A673 (cell line): Measurements from ENCODE around the gene RAPGEF3. TPM values are rescaled to one million over a fixed set of nuclear protein-coding genes. Genes with fewer than 3 reads are reported as not detected.

Experiments used
- BruUV-seq: library from RNA; stranded (reverse); fragments of 400-500 nt; replicated peaks from 2 replicates; lab custom pipeline; 2021; lab: Mats Ljungman, UMichigan
- CTCF ChIA-PET: fragments of 300-600 bp; sonication (Branson Sonifier 250); formaldehyde crosslinking; loops from one replicate; lab custom pipeline; 2022; ENCODE audit warnings: antibody characterized with exemption; lab: Charles Lee
- POLR2A ChIA-PET: fragments of 300-600 bp; sonication (Branson Sonifier 250); formaldehyde crosslinking; loops from one replicate; lab custom pipeline; 2022; ENCODE audit warnings: antibody characterized with exemption; ENCODE audit not compliant: low non-redundant PET; lab: Charles Lee
- DNase-seq: peaks from one replicate; pipeline ENCODE4 v3.0.0-alpha.2; 2015; ENCODE audit warnings: low spot score
- H3K27ac ChIP-seq: fragments of 200-600 bp; sonication (generic); 2 replicates; pipeline ENCODE4 v1.5.1; 2016; ENCODE audit warnings: mixed run types, low read depth, mild to moderate bottlenecking, mixed read lengths, antibody characterized with exemption, low read length; ENCODE audit not compliant: poor library complexity, severe bottlenecking
- H3K27me3 ChIP-seq: fragments of 200-600 bp; sonication (generic); replicated peaks from 2 replicates; pipeline ENCODE4 v1.6.1; 2017; ENCODE audit warnings: mixed run types, low read depth, mild to moderate bottlenecking, mixed read lengths, antibody characterized with exemption, low read length; ENCODE audit not compliant: insufficient read depth, poor library complexity
- H3K36me3 ChIP-seq: fragments of 200-600 bp; sonication (generic); 2 replicates; pipeline ENCODE4 v1.6.1; 2016; ENCODE audit warnings: mixed run types, mild to moderate bottlenecking, mixed read lengths, antibody characterized with exemption, low read length; ENCODE audit not compliant: insufficient read depth, poor library complexity, severe bottlenecking
- H3K4me1 ChIP-seq: fragments of 200-600 bp; sonication (generic); 2 replicates; pipeline ENCODE4 v1.6.1; 2017; ENCODE audit warnings: mixed run types, mild to moderate bottlenecking, mixed read lengths, antibody characterized with exemption, low read length; ENCODE audit not compliant: insufficient read depth, poor library complexity, severe bottlenecking
- H3K4me3 ChIP-seq: fragments of 200-600 bp; sonication (generic); 2 replicates; pipeline ENCODE4 v1.5.1; 2016; ENCODE audit warnings: low read depth, mixed run types, mild to moderate bottlenecking, mixed read lengths, low read length; ENCODE audit not compliant: poor library complexity, severe bottlenecking
- H3K9me3 ChIP-seq: fragments of 200-600 bp; sonication (generic); 2 replicates; pipeline ENCODE4 v1.6.1; 2016; ENCODE audit warnings: mixed run types, low read depth, mild to moderate bottlenecking, mixed read lengths, antibody characterized with exemption, low read length; ENCODE audit not compliant: poor library complexity, severe bottlenecking
- EZH2 ChIP-seq: fragments of 200-600 bp; sonication (generic); IDR thresholded peaks from 2 replicates; pipeline ENCODE4 v1.6.1; 2017; ENCODE audit warnings: borderline replicate concordance, low read depth, mild to moderate bottlenecking, mixed read lengths, antibody characterized with exemption, low read length; ENCODE audit not compliant: poor library complexity, severe bottlenecking
- intact Hi-C: fragments of 100-400 bp; cut with micrococcal nuclease; formaldehyde crosslinking; loops from one replicate; pipeline ENCODE4 v1.10.0; 2022; ENCODE audit not compliant: unreplicated experiment
- total RNA-seq: library from RNA; stranded (reverse); gene quantifications from 2 replicates; pipeline ENCODE4 v1.2.3, GENCODE V29; 2021
- TF ChIP-seq, protein P1 (sequence below): fragments of 300-800, 200-600 bp; sonication (generic); conservative IDR thresholded peaks from 2 replicates; pipeline ENCODE4 v1.5.1; 2017; ENCODE audit warnings: low read depth, mild to moderate bottlenecking, antibody characterized with exemption, low read length, moderate library complexity, mixed read lengths

RAPGEF3 gene
- total RNA-seq, 1 experiment from 2014 or later: 4.3 TPM

DNA sequence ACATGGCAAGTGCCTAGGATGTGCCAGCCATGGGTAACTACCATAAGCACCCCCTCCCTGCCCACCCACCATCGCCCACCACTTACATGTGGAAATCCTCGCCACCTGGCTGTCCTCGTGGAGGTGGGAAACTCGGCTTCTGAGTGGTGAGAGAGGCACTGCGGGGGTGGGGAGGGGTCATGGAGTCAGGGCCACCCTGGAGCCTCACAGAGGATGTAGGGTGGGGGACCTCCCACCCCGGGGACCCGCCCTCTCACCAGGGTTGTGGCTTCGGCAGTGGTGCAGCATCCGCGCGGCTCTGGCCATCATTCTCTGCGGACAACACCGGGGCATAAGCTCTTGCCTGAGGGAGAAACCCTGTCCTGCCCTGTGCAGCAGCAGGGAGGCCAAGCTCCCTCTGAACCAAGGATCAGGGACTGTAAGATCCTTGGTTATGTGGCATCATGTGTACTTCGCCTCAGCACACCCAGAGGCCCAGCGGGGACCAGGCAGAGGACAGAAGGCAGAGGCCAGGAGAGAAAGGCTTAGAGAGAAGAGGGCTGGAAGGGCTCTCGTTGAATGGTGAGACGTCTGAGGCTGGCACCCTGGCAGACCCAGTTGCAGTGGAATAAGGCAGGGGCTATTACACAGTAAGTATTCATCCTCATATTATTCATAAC is 20.6 kb downstream of the RAPGEF3 start:
- no TSS peak for BruUV-seq
- H3K4me3 ChIP-seq: no peak overlapping the region
- ChIA-PET POLR2A (no interaction called here), CTCF (no interaction called here)
- no peaks in the 10 kb centered on the region for H3K36me3 ChIP-seq
- H3K27ac ChIP-seq: peak overlapping the region; percentile 16
- TF ChIP-seq, protein P1, sequence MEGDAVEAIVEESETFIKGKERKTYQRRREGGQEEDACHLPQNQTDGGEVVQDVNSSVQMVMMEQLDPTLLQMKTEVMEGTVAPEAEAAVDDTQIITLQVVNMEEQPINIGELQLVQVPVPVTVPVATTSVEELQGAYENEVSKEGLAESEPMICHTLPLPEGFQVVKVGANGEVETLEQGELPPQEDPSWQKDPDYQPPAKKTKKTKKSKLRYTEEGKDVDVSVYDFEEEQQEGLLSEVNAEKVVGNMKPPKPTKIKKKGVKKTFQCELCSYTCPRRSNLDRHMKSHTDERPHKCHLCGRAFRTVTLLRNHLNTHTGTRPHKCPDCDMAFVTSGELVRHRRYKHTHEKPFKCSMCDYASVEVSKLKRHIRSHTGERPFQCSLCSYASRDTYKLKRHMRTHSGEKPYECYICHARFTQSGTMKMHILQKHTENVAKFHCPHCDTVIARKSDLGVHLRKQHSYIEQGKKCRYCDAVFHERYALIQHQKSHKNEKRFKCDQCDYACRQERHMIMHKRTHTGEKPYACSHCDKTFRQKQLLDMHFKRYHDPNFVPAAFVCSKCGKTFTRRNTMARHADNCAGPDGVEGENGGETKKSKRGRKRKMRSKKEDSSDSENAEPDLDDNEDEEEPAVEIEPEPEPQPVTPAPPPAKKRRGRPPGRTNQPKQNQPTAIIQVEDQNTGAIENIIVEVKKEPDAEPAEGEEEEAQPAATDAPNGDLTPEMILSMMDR: no peak
- TF ChIP-seq EZH2: no peak
- no peaks in the 10 kb centered on the region for H3K27me3 ChIP-seq
- H3K9me3 ChIP-seq: no peaks in the 10 kb centered on the region
- H3K4me1 ChIP-seq: peaks cover 37% of the 10 kb centered on the region
- intact Hi-C loops: no loop called here
- no peak for DNase-seq

DNA sequence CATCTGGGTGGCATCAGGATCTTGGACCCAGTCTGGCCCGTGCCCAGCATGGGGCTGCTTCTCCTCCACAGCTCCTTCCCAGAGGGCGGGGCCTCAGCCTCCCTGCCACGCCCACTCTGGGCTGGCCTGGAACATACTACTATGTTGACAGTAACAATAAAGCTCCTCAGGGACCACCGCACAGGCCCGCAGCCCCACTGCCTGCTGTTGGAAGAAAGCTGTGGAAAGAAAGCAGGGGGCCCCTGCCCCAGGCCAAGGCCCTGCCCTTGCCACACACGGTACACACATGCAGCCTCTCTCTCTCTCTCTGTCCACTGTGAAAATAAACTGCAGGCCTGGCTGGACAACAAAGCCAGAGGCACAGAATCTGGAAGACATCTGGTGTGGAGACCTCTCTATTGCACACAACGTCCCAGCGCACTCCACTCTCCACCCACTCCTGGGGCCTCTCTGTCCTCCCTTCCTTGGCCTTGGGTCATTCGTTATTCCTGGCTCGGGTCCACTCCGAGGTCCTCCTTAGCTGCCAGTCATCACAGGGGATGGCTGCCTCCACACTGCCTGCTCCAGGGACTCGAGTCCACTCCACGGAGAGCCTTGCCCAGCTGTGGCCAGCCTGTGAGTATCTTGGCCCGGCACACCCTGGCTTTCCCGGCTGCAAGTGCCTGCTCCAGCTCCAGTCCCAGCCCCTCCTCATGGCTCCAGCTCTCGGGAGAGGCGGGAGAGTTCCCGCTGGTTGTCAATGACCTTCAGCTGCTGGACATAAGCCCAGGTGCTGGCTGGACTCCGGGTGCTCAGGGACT is 21.6 kb downstream of the RAPGEF3 start:
- intact Hi-C loops: no loop called here
- Histone ChIP-seq H3K27ac (no peak overlapping the region), H3K36me3 (no peaks in the 10 kb centered on the region), H3K27me3 (no peaks in the 10 kb centered on the region), H3K9me3 (no peaks in the 10 kb centered on the region), H3K4me1 (peaks cover 36% of the 10 kb centered on the region), H3K4me3 (no peak overlapping the region)
- no TSS peak for BruUV-seq
- no peak for DNase-seq
- TF ChIP-seq, protein P1: no peak
- no peak for TF ChIP-seq EZH2
- ChIA-PET POLR2A (interaction anchor here (0.6 kb wide), 2 partner anchors 13 to 39 kb away, joined by 3 read pairs; no protein-coding TSS in a partner anchor), CTCF (interaction anchor here (0.6 kb wide), 1 partner anchor 102 kb away, joined by 5 read pairs; no protein-coding TSS in a partner anchor)

DNA sequence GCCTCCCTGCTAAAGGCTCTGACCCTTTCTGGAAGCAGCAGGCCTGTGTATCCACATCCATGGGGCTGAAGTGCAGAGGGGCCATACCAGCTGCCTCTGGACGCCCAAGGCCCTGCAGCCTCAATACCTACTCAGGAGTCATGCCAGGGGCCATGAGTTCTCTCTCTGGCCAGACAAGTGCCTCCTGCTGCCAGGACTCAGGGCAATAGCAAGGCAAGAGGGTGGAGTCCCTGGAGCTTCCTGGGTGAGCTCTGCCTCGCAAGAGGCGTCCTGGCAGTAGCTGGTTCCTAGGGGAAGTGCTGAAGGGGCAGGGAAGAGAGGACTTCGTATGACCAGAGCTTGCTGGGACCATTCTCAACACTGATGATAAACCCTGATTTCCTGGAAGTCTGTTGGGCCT is 22.5 kb downstream of the RAPGEF3 start:
- intact Hi-C loops: no loop called here
- no peaks in the 10 kb centered on the region for H3K36me3 ChIP-seq
- no peak for DNase-seq
- TF ChIP-seq, protein P1: no peak
- TF ChIP-seq EZH2: no peak
- ChIA-PET POLR2A (interaction anchor here (0.6 kb wide), 1 partner anchor 14 kb away, joined by 3 read pairs; no protein-coding TSS in a partner anchor), CTCF (no interaction called here)
- no peaks in the 10 kb centered on the region for H3K27me3 ChIP-seq
- no peaks in the 10 kb centered on the region for H3K9me3 ChIP-seq
- no peak overlapping the region for H3K27ac ChIP-seq
- no peak overlapping the region for H3K4me3 ChIP-seq
- BruUV-seq: no TSS peak
- peaks cover 28% of the 10 kb centered on the region for H3K4me1 ChIP-seq
